Smooth muscle cell (in vitro differentiated cells): ENCODE results near the gene RIPOR2. TPM values are rescaled to one million over a fixed set of nuclear protein-coding genes. Genes with fewer than 3 reads are reported as not detected.
A peak's percentile ranks its signal among the peaks of the same experiment; 100 is the strongest.
"Not testable (repeated sequence)": the region's sequence is repeated elsewhere in the genome, so short reads cannot be mapped to it uniquely, and the experiment has no call there.

ENCODE experiments used
- DNase-seq: peaks from one replicate; lab custom pipeline; 2025; ENCODE audit not compliant: unreplicated experiment; lab: John Stamatoyannopoulos, UW
- H2AFZ ChIP-seq: fragments of 200-600 bp; sonication (generic); 2 replicates; pipeline ENCODE4 v1.6.0; 2016; ENCODE audit warnings: antibody characterized with exemption, low read depth, mild to moderate bottlenecking
- H3F3A ChIP-seq: fragments of 200-600 bp; sonication (generic); 2 replicates; pipeline ENCODE4 v1.6.0; 2017; ENCODE audit warnings: antibody characterized with exemption, low read depth
- H3K27ac ChIP-seq: fragments of 200-600 bp; sonication (generic); 2 replicates; pipeline ENCODE4 v1.5.1; 2016; ENCODE audit warnings: low read depth, mild to moderate bottlenecking
- H3K27me3 ChIP-seq: fragments of 200-600 bp; sonication (generic); 2 replicates; pipeline ENCODE4 v1.6.1; 2016; ENCODE audit warnings: low read depth, mild to moderate bottlenecking
- H3K36me3 ChIP-seq: fragments of 200-600 bp; sonication (generic); 2 replicates; pipeline ENCODE4 v1.5.1; 2016; ENCODE audit warnings: low read depth
- H3K4me1 ChIP-seq: fragments of 200-600 bp; sonication (generic); 2 replicates; pipeline ENCODE4 v1.5.1; 2016; ENCODE audit warnings: low read depth
- H3K4me2 ChIP-seq: fragments of 200-600 bp; sonication (generic); 2 replicates; pipeline ENCODE4 v1.6.0; 2016; ENCODE audit warnings: mild to moderate bottlenecking
- H3K4me3 ChIP-seq: fragments of 200-600 bp; sonication (generic); 2 replicates; pipeline ENCODE4 v1.5.1; 2016; ENCODE audit warnings: mild to moderate bottlenecking
- H3K79me2 ChIP-seq: fragments of 200-600 bp; sonication (generic); 2 replicates; pipeline ENCODE4 v1.6.0; 2016; ENCODE audit warnings: low read depth, mild to moderate bottlenecking
- H3K9ac ChIP-seq: fragments of 200-600 bp; sonication (generic); 2 replicates; pipeline ENCODE4 v1.6.0; 2016; ENCODE audit warnings: low read depth
- H3K9me3 ChIP-seq: fragments of 200-600 bp; sonication (generic); replicated peaks from 2 replicates; pipeline ENCODE4 v1.5.1; 2016; ENCODE audit warnings: low read depth
- H4K20me1 ChIP-seq: fragments of 200-600 bp; sonication (generic); 2 replicates; pipeline ENCODE4 v1.6.0; 2016; ENCODE audit warnings: low read depth
- WGBS: methylation state at CpG from one replicate; pipeline ENCODE4 v1.1.7; 2016; ENCODE audit warnings: low lambda C conversion rate; 5-methylcytosine and 5-hydroxymethylcytosine counted together
- polyA plus RNA-seq: library from polyadenylated mRNA; unstranded; fragments of >200 nt; fragmentation: Nextera tagmentation; extraction: Ambion mirVana; gene quantifications from 2 replicates; pipeline ENCODE4 v1.2.1, GENCODE V29; 2016
- total RNA-seq: library from RNA; depleted of rRNA; stranded (reverse); fragments of >200 nt; gene quantifications from 2 replicates; pipeline ENCODE4 v1.2.3, GENCODE V29; 2014
- TF ChIP-seq, protein P1 (sequence below): fragments of 200-600 bp; sonication (generic); IDR thresholded peaks from 2 replicates; pipeline ENCODE4 v1.5.1; 2017; ENCODE audit warnings: borderline replicate concordance, mild to moderate bottlenecking, antibody characterized with exemption; ENCODE audit not compliant: insufficient read depth, poor library complexity, severe bottlenecking

RIPOR2 gene
- total and polyA plus RNA-seq, 2 experiments from 2014 or later = 2.3 to 5.6 TPM

DNA sequence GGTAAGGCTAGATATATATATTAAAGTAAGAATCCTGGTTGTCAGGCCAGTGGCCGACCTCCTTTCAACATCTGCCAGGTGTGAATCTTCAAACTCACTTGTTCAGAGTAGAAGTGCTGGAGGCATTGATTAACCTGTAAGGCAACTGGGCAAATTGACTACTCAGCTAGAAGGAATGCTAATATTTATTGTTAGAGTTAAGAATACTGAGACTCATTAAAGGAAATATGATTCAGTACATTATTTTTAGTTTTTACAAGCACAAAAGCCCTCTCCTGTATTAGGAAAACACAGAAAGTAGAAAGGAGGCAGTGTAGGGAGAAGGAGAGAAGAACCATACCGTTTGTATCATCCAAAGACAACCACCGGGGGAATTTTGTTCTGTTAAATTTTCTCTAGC, 53.5 kb downstream of the RIPOR2 start:
- H3K9me3 ChIP-seq = no peaks in the 10 kb centered on the region
- no peaks in the 10 kb centered on the region for H3K79me2 ChIP-seq
- H3K4me3 ChIP-seq = no peak overlapping the region
- no peaks in the 10 kb centered on the region for H3F3A ChIP-seq
- no peaks in the 10 kb centered on the region for H3K36me3 ChIP-seq
- DNase-seq = no peak
- H3K9ac ChIP-seq = no peak overlapping the region
- H2AFZ ChIP-seq = no peak overlapping the region
- H3K27me3 ChIP-seq = no peaks in the 10 kb centered on the region
- peaks cover under 1% of the 10 kb centered on the region for H3K4me1 ChIP-seq
- no peak overlapping the region for H3K4me2 ChIP-seq
- TF ChIP-seq, protein P1, sequence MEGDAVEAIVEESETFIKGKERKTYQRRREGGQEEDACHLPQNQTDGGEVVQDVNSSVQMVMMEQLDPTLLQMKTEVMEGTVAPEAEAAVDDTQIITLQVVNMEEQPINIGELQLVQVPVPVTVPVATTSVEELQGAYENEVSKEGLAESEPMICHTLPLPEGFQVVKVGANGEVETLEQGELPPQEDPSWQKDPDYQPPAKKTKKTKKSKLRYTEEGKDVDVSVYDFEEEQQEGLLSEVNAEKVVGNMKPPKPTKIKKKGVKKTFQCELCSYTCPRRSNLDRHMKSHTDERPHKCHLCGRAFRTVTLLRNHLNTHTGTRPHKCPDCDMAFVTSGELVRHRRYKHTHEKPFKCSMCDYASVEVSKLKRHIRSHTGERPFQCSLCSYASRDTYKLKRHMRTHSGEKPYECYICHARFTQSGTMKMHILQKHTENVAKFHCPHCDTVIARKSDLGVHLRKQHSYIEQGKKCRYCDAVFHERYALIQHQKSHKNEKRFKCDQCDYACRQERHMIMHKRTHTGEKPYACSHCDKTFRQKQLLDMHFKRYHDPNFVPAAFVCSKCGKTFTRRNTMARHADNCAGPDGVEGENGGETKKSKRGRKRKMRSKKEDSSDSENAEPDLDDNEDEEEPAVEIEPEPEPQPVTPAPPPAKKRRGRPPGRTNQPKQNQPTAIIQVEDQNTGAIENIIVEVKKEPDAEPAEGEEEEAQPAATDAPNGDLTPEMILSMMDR = no peak
- H3K27ac ChIP-seq = no peak overlapping the region
- WGBS = 77% methylated on average over 3 of the region's 3 CpGs
- H4K20me1 ChIP-seq = no peaks in the 10 kb centered on the region

DNA sequence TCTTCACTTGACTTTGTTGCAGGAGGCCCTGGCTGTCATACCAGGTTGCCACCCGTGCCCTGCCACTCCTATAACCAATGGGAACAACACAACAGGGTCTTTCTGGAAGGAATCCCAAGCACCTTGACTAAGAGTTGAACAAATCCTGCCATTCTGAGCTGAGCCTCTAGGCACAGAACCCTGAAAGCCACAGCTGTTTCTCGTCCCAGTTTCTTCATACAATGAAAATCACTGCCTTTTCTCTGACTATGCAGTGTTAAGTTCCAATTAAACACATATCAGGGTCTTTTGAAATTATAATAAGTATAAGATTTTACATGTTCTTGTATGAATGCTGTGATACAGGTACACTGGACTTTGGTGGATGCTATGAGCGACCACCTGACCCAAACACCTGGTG, 54.4 kb downstream of the RIPOR2 start:
- Histone ChIP-seq H3K36me3 (no peaks in the 10 kb centered on the region), H3K4me2 (no peak overlapping the region), H3K79me2 (no peaks in the 10 kb centered on the region), H4K20me1 (no peaks in the 10 kb centered on the region), H3K4me3 (no peak overlapping the region), H3K27me3 (peaks cover 4% of the 10 kb centered on the region), H3K27ac (no peak overlapping the region), H3K9ac (no peak overlapping the region), H3F3A (no peaks in the 10 kb centered on the region), H2AFZ (no peak overlapping the region), H3K9me3 (no peaks in the 10 kb centered on the region), H3K4me1 (peaks cover 9% of the 10 kb centered on the region)
- TF ChIP-seq, protein P1 = no peak
- WGBS = 96% methylated on average over 3 of the region's 3 CpGs
- DNase-seq = no peak

DNA sequence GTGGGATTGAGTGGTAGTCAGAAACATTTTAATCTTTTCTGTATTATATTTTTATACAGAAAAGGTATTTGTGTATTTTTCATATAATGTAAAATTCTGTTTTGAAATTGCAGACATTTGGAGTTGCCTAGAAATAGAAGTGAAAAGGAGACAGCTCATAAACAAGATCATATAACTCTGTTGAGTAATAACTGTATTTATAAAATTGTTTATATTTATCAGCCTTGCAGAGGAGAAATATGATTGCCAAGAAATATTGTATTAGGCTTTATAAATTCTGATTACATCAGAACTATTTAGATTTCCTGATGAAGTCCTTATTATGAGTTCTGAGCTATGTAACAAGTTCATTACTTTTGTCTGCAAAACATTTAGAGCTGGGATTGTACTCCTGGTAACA, 55.3 kb downstream of the RIPOR2 start:
- H3K4me3 ChIP-seq = no peak overlapping the region
- peaks cover 13% of the 10 kb centered on the region for H3K4me1 ChIP-seq
- no peak overlapping the region for H3K4me2 ChIP-seq
- TF ChIP-seq, protein P1 = no peak
- no peaks in the 10 kb centered on the region for H3K9me3 ChIP-seq
- H2AFZ ChIP-seq = no peak overlapping the region
- H3K9ac ChIP-seq = no peak overlapping the region
- no peaks in the 10 kb centered on the region for H3F3A ChIP-seq
- DNase-seq = no peak
- H4K20me1 ChIP-seq = no peaks in the 10 kb centered on the region
- H3K27ac ChIP-seq = no peak overlapping the region
- H3K79me2 ChIP-seq = no peaks in the 10 kb centered on the region
- H3K36me3 ChIP-seq = no peaks in the 10 kb centered on the region
- peaks cover 4% of the 10 kb centered on the region for H3K27me3 ChIP-seq

DNA sequence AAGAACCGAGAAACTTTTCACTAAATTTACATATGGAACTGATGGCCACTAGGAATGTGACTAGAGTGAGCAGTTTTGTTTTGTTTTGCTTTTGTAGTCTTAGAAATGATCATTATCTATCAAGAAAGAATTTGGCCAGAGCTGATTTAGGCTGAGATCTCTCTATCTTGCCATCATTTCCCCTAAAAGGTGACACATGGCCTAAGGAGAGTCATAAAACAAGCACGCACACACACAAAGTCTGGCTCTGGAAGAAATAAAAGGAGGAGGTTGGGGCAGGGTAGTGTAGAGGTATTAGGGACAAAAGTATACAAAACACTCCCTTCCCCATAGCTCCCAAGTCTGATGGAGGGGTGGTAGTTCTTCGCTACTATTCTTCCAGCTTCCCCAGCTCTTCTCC, 56.4 kb downstream of the RIPOR2 start:
- no peaks in the 10 kb centered on the region for H3K36me3 ChIP-seq
- H3K9ac ChIP-seq = no peak overlapping the region
- TF ChIP-seq, protein P1 = no peak
- H3F3A ChIP-seq = no peaks in the 10 kb centered on the region
- H3K4me2 ChIP-seq = no peak overlapping the region
- H3K79me2 ChIP-seq = no peaks in the 10 kb centered on the region
- 39% methylated on average over 3 of the region's 3 CpGs for WGBS
- H2AFZ ChIP-seq = no peak overlapping the region
- no peaks in the 10 kb centered on the region for H4K20me1 ChIP-seq
- peaks cover 13% of the 10 kb centered on the region for H3K4me1 ChIP-seq
- no peaks in the 10 kb centered on the region for H3K9me3 ChIP-seq
- H3K27ac ChIP-seq = peak overlapping the region; percentile 73
- peaks cover 4% of the 10 kb centered on the region for H3K27me3 ChIP-seq
- DNase-seq = no peak
- no peak overlapping the region for H3K4me3 ChIP-seq

DNA sequence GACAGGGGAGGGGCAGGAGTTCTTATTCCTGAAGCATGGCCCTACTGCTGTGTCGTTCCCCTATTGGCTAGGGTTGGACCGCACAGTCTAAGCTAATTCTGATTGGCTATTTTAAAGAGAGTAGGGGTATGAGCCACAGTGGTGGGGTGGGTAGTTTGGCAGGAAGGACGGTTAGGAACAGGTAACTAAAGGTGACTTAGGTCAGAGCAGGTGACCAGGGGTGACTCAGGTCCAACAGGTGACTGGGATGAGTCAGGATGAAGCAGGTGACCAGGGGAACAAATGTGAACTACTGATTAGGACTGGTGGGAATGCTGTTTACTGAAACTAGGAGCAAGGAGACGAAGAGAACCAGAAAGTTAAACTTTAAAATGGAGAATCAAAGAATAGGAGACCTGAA, 58.0 kb downstream of the RIPOR2 start:
- not testable (repeated sequence) for H3K9me3 ChIP-seq, H3K4me3 ChIP-seq, H2AFZ ChIP-seq, H3K27me3 ChIP-seq, H3K79me2 ChIP-seq, DNase-seq, H3K4me2 ChIP-seq, H3K9ac ChIP-seq, H3K36me3 ChIP-seq, H4K20me1 ChIP-seq
- peaks cover 20% of the 10 kb centered on the region for H3K4me1 ChIP-seq
- H3F3A ChIP-seq = peaks cover 11% of the 10 kb centered on the region
- peak overlapping the region; percentile 73 for H3K27ac ChIP-seq
- WGBS = 72% methylated on average over 4 of the region's 4 CpGs
